Fibroblast of mammary gland (primary cell): Measurements from ENCODE around the gene TENT5C.

Source experiments
- DNase-seq: peaks from one replicate; pipeline ENCODE4 v3.0.0-alpha.2; 2010; ENCODE audit warnings: low read depth
- H3K4me3 ChIP-seq: 2 replicates; pipeline ENCODE4 v1.5.1; 2011; ENCODE audit warnings: low read depth, mild to moderate bottlenecking, low read length, moderate library complexity; ENCODE audit not compliant: control insufficient read depth
- CTCF ChIP-seq: conservative IDR thresholded peaks from 2 replicates; pipeline ENCODE4 v1.5.1; 2011; ENCODE audit warnings: low read depth, low read length, inconsistent platforms; ENCODE audit not compliant: control insufficient read depth, insufficient read depth

The TENT5C gene

GRCh38 chr1:117616967-117617366 lies 11.1 kb downstream of the TENT5C start:
- DNase-seq = no peak
- H3K4me3 ChIP-seq = no peak overlapping the region
- no peak for TF ChIP-seq CTCF

GRCh38 chr1:117618450-117619122 lies 12.7 kb downstream of the TENT5C start:
- no peak for DNase-seq
- H3K4me3 ChIP-seq = no peak overlapping the region
- TF ChIP-seq CTCF = no peak

- no peak for TF ChIP-seq CTCF
- no peak for DNase-seq
- H3K4me3 ChIP-seq = no peak overlapping the region
Observed at GRCh38 chr1:117620440-117620839, 14.6 kb downstream of the TENT5C start.

- no peak for TF ChIP-seq CTCF
- no peak for DNase-seq
- H3K4me3 ChIP-seq = no peak overlapping the region
Observed at GRCh38 chr1:117621316-117621715, 15.5 kb downstream of the TENT5C start.

- no peak overlapping the region for H3K4me3 ChIP-seq
- TF ChIP-seq CTCF = no peak
- no peak for DNase-seq
Observed at GRCh38 chr1:117622726-117623125, 16.9 kb downstream of the TENT5C start.

- DNase-seq = no peak
- no peak overlapping the region for H3K4me3 ChIP-seq
- TF ChIP-seq CTCF = no peak
Observed at GRCh38 chr1:117623141-117623540, 17.3 kb downstream of the TENT5C start.

- no peak overlapping the region for H3K4me3 ChIP-seq
- no peak for DNase-seq
- TF ChIP-seq CTCF = no peak
Observed at GRCh38 chr1:117623698-117624097, 17.9 kb downstream of the TENT5C start.
